Prostate gland (tissue), 2 donors: ENCODE results near the gene CLCA1. TPM values are rescaled to one million over a fixed set of nuclear protein-coding genes. Genes with fewer than 3 reads are reported as not detected.

ENCODE experiments used
- DNase-seq: peaks from one replicate; pipeline ENCODE4 v3.0.0-alpha.2; 2019; ENCODE audit warnings: low spot score
- H3K27ac ChIP-seq, 2 donors: fragments of 200-600 bp; sonication (generic); 2 replicates each; pipeline ENCODE4 v1.5.1; 2017 to 2019
- H3K27me3 ChIP-seq: fragments of 200-600 bp; sonication (generic); replicated peaks from 2 replicates; pipeline ENCODE4 v1.5.1; 2019; ENCODE audit not compliant: insufficient read depth
- H3K36me3 ChIP-seq, 2 donors: fragments of 200-600 bp; sonication (generic); 1 replicate in 1 of 2; 2 replicates in 1 of 2; pipeline versions ENCODE4 v1.5.1 to v1.8.1; 2017 to 2019
- H3K4me1 ChIP-seq: fragments of 200-600 bp; sonication (generic); replicated peaks from 2 replicates; pipeline ENCODE4 v1.5.1; 2019
- H3K4me3 ChIP-seq, 2 donors: fragments of 200-600 bp; sonication (generic); 2 replicates each; pipeline ENCODE4 v1.5.1; 2017 to 2019
- H3K9me3 ChIP-seq: fragments of 200-600 bp; sonication (generic); 2 replicates; pipeline ENCODE4 v1.5.1; 2017
- POLR2A ChIP-seq: fragments of 450-650 bp; IDR thresholded peaks from one replicate; pipeline ENCODE4 v1.6.1; 2016; ENCODE audit warnings: antibody characterized with exemption, mild to moderate bottlenecking
- POLR2AphosphoS5 ChIP-seq: sonication (generic); formaldehyde crosslinking; IDR thresholded peaks from one replicate; pipeline ENCODE4 v1.6.1; 2017; ENCODE audit warnings: antibody characterized with exemption
- WGBS: methylation state at CpG from one replicate; pipeline ENCODE4 v1.1.5; 2018; 5-methylcytosine and 5-hydroxymethylcytosine counted together
- intact Hi-C: fragments of 100-400 bp; cut with DNase I; formaldehyde crosslinking; loops from one replicate; pipeline ENCODE4 v1.14.2; 2022
- total RNA-seq, 2 donors: library from RNA; depleted of rRNA; stranded (reverse); fragments of >200 nt; gene quantifications; one replicate each; pipeline ENCODE4 v1.1.0, GENCODE V29; 2016
- TF ChIP-seq, protein P1 (sequence below), 4 experiments: fragments of 200-600 bp in 2 of 4; fragments of 450-650 bp in 2 of 4; sonication (generic) in 2 of 4; IDR thresholded peaks; 1 replicate in 3 of 4; 2 replicates in 1 of 4; pipeline ENCODE4 v1.5.1; 2016 to 2019; ENCODE audit warnings: antibody characterized with exemption in 4 of 4, mild to moderate bottlenecking in 2 of 4, moderate library complexity in 2 of 4

The CLCA1 gene
- total RNA-seq, 2 donors from 2014 or later: 0.34 TPM; not detected in 1

DNA sequence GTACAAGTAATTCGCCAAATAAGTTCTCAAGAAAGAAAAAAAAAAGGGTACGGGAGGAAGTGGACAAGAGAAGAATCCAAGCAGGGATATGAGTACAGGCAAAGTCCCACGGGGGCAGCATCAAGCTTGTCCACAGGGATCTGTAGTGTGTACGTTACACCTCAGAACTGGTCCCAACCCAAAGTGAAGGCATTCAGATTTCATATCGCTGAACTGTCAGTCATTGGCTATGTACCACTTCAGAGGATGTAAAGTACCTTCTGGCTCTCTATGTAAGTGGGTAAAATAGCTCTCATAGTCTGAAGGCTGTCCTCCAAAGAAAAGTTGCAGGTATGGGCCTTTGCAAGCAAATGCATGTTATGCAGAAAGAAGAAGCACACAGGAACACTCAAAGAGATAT, 70.0 kb downstream of the CLCA1 start:
- intact Hi-C loops: no loop called here
- H3K36me3 ChIP-seq: no peaks in the 10 kb centered on the region
- H3K27ac ChIP-seq: no peak overlapping the region
- no peaks in the 10 kb centered on the region for H3K4me1 ChIP-seq
- no peak overlapping the region for H3K4me3 ChIP-seq
- no peak for DNase-seq
- H3K27me3 ChIP-seq: no peaks in the 10 kb centered on the region
- 90% methylated on average over 5 of the region's 5 CpGs for WGBS
- TF ChIP-seq, protein P1, sequence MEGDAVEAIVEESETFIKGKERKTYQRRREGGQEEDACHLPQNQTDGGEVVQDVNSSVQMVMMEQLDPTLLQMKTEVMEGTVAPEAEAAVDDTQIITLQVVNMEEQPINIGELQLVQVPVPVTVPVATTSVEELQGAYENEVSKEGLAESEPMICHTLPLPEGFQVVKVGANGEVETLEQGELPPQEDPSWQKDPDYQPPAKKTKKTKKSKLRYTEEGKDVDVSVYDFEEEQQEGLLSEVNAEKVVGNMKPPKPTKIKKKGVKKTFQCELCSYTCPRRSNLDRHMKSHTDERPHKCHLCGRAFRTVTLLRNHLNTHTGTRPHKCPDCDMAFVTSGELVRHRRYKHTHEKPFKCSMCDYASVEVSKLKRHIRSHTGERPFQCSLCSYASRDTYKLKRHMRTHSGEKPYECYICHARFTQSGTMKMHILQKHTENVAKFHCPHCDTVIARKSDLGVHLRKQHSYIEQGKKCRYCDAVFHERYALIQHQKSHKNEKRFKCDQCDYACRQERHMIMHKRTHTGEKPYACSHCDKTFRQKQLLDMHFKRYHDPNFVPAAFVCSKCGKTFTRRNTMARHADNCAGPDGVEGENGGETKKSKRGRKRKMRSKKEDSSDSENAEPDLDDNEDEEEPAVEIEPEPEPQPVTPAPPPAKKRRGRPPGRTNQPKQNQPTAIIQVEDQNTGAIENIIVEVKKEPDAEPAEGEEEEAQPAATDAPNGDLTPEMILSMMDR (IDR thresholded peaks at IDR 0.05): no peak
- TF ChIP-seq POLR2AphosphoS5: no peak
- no peak for TF ChIP-seq POLR2A
- no peaks in the 10 kb centered on the region for H3K9me3 ChIP-seq

DNA sequence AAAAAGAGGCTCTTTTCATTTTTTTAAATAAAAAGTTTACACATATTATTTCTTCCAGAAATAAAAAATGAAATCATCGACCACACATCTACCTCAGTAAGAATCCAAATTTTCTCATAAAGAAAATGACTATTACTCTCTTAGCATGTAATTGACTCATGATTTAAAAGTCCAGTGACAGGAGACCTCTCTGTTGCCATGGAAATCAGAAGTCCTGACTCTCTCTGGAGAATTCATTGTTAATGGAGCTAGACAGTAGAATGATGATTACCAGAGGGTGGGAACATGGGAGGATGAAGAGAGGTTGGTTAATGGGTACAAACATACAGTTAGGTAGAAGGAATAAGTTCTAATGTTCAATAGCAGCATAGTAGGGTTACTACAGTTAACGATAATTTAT, 73.1 kb downstream of the CLCA1 start:
- Histone ChIP-seq H3K27ac (no peak overlapping the region), H3K4me1 (no peaks in the 10 kb centered on the region), H3K9me3 (no peaks in the 10 kb centered on the region), H3K4me3 (no peak overlapping the region), H3K27me3 (no peaks in the 10 kb centered on the region), H3K36me3 (no peaks in the 10 kb centered on the region)
- DNase-seq: no peak
- intact Hi-C loops: no loop called here
- WGBS: 91% methylated on average over 2 of the region's 2 CpGs
- TF ChIP-seq, protein P1 (IDR thresholded peaks at IDR 0.05): no peak
- TF ChIP-seq POLR2A (no peak), POLR2AphosphoS5 (no peak)

DNA sequence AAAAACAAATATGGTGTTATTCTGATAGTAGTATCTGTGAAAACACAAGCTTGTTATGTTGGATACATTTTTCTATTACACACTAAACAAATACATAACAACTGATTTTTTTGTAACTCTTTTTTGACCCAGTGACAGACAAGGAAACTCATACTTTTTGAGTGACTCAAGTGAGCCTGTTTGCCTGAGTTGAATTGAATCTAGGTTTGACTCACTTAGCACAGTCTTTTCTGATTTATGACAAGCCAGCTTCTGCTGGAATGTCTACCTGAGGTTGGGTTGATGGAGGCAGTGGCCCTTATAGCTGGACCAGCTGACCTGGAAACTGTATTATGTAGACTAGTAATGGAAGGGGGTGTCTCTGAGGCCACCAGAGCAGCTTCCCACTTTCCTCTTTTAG, 73.9 kb downstream of the CLCA1 start:
- TF ChIP-seq, protein P1 (IDR thresholded peaks at IDR 0.05): no peak
- TF ChIP-seq POLR2AphosphoS5 (no peak), POLR2A (no peak)
- Histone ChIP-seq H3K9me3 (no peaks in the 10 kb centered on the region), H3K27ac (no peak overlapping the region), H3K27me3 (no peaks in the 10 kb centered on the region), H3K4me3 (no peak overlapping the region), H3K36me3 (no peaks in the 10 kb centered on the region), H3K4me1 (no peaks in the 10 kb centered on the region)
- intact Hi-C loops: no loop called here
- no peak for DNase-seq

DNA sequence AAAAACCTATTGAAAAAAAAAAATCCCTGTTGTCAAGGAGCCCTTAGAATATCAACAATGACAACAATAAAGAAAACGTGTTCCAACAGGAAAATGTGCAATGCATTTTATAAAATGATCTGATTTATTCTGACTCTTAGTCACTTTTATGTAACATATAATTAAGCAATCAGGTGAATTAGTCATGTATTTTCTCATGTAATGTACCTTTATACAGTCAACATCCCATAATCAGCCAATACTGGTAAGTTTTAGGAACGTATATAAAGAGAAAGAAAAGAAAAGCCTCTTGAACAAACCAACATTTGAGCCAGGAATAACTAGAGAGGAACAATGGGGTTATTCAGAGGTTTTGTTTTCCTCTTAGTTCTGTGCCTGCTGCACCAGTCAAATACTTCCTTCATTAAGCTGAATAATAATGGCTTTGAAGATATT, 78.1 kb downstream of the CLCA1 start, which contains the start of gene CLCA4:
Gene CLCA4 (plus strand): TSS at position 292 of the 435 bp plus-strand sequence. CDS start 42 bp downstream, at position 334.
- WGBS: 31% methylated on average over 2 of the region's 2 CpGs

DNA sequence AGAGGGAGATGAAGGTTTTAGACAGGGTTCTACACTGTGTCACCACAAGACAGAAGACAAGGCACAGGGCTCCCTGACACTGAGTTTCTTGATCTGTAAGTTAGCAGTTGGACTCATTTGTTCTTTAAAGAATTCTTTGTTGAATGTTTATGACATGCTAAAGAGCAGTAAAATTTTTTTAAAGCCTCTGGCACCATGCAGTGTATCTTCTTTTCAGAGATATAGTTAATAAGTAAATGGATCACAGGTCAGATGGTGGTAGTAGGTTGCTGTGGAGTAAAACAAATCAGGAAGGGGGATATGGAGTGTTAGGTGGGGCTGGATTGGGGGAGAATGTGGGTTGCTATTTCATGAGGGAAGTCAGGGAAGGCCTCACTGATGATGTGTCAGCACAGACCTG, 80.1 kb downstream of the CLCA1 start:
- intact Hi-C loops: no loop called here
- Histone ChIP-seq H3K27ac (no peak overlapping the region), H3K4me1 (no peaks in the 10 kb centered on the region), H3K36me3 (no peaks in the 10 kb centered on the region), H3K9me3 (no peaks in the 10 kb centered on the region), H3K27me3 (no peaks in the 10 kb centered on the region), H3K4me3 (no peak overlapping the region)
- TF ChIP-seq POLR2A: no peak
- TF ChIP-seq, protein P1 (IDR thresholded peaks at IDR 0.05): no peak
- TF ChIP-seq POLR2AphosphoS5: no peak
- DNase-seq: no peak

More for the DNA sequence above, 78.1 kb downstream of the CLCA1 start, which contains the start of gene CLCA4:
- DNase-seq: no peak
- Histone ChIP-seq H3K4me3 (no peak within 1 kb of the TSS), H3K27me3 (no peaks in the 10 kb centered on the region), H3K4me1 (no peaks in the 10 kb centered on the region), H3K36me3 (no peaks in the 10 kb centered on the region), H3K27ac (no peak within 1 kb of the TSS), H3K9me3 (no peaks in the 10 kb centered on the region)
- intact Hi-C loops: no loop called here
- TF ChIP-seq POLR2AphosphoS5 (no peak), POLR2A (no peak)
- TF ChIP-seq, protein P1 (IDR thresholded peaks at IDR 0.05): no peak
